Stimulated activated CD4-positive, alpha-beta T cell treated with anti-CD3 and anti-CD28 coated beads, Interleukin-15, amount 100 ng/mL, for 48 hours (primary cell): ENCODE results near the gene FZD2.
"Not testable (repeated sequence)": the region's sequence is repeated elsewhere in the genome, so short reads cannot be mapped to it uniquely, and the experiment has no call there.

ENCODE experiments used
- DNase-seq, 2 donors: peaks; one replicate each; pipeline ENCODE4 v3.0.0-alpha.2; 2020; ENCODE audit warnings: low read depth in 2 of 2

FZD2 gene

DNA sequence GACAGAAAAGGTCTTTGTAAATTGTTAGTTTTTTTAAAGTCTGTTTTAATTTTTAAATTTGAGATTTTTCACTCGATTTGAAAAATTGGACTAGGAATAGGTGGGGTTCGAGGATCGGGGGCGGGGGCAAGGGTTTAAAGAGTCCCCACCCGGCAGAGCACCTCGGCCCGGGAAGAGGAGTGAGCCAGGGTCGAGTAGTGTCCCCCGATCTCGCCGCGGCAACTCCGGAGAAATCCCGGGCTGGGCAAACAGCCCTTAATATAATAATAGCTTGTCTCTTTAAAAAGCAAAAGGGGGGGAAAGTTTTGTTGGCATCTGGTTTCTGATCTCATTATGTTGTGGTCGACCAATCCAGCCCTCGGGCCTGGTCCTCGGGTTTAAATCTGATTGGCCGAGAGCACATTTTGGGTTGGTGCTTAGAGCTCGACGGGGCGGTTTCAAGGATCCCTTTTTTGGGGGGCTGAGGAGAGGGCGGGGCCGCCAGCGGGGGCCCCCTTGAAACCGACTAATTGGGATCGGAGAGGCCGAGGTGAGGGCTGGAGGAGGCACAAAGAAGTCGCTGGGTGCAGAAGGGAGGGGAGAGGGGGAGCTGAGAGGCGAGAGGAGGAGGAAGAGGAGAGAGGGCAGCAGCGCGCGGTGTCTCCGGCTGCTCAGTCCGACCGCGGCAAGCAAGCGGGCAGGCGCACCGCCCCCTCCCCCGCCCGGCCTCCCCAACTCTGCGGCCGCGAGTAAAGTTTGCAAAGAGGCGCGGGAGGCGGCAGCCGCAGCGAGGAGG, at the start of gene FZD2:
Gene FZD2, plus strand, starts transcription at position 653 of the 775 bp plus-strand sequence. CDS start 205 bp downstream, outside the sequence.
- peak; percentile 8 to 14 for DNase-seq

DNA sequence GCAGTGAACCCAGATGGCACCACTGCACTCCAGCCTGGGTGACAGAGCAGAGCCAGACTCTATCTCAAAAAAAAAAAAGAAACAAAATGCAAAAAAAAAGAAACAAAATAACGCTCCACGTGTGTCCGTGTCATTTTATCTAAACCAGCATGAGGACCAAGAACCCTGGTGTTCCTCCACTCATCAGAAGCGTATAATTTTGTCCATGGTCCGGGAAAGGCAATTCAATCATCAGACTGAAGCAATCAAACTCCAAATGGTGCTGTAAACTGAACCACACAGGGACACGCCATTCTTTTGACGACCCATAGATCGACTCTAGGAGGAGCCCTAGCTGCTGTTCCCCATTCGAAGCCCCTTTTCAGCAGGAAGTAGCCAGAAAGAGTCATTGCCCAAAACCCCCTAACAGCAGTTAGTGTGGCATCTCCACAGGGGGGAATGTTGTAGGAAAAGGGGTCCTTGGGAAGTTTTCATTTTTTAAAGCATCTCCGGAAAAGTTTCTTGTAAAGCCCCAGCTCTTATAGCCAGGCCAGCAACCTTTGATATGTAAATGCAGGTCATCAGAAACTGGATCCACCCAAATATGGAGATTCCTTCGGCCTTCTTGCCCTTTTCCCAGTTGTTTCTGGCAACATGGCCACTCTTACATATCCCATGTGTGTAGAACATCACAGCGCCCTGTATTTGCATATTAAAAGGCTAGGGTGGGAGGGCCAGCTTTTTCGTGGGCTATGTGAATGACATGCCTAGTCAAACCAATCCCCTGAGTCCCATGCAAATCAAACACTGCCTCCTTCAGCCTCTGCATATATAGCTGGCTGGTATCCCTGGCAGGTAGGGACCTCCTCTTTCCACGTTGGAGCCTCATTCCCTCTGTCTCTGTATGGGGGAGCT, 45.8 kb upstream of the FZD2 start:
- DNase-seq, result not testable (repeated sequence)

GRCh38 chr17:44518032-44518431, 39.3 kb upstream of the FZD2 start:
- no peak for DNase-seq

GRCh38 chr17:44522883-44523671, 34.2 kb upstream of the FZD2 start:
- DNase-seq, result peak; percentile 54 to 68

- DNase-seq, result no peak
These were observed 33.7 kb upstream of the FZD2 start for GRCh38 chr17:44523672-44523972.

DNA sequence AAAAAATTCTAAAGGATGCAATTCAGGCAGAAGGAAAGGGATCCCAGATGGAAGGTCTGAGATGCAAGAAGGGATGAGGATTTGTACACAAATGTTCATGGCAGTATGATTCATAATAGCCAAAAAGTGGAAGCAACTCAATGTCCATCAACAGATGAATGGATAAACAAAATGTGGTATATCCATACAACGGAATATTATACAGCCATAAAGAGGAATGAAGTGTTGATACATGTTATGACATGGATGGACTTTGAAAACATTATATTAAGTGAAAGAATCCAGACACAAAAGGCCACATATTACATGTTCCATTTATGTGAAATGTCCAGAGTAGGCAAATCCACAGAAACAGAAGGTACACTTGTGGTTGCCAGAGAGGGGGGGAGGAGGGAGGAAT, 30.2 kb upstream of the FZD2 start:
- DNase-seq, result no peak

DNA sequence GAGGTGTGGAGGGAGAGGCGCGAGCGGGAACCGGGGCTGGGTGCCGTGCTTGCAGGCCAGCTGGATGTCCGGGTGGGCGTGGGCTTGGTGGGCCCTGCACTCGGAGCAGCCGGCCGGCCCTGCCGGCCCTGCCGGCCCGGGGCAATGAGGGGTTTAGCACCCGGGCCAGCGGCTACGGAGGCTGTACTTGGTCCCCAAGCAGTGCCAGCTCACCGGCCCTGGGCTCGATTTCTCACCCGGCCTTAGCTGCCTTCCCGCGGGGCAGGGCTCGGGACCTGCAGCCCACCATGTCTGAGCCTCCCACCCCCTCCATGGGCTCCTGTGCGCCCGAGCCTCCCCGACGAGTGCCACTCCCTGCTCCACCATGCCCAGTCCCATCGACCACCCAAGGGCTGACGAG, 29.3 kb upstream of the FZD2 start:
- no peak for DNase-seq

DNA sequence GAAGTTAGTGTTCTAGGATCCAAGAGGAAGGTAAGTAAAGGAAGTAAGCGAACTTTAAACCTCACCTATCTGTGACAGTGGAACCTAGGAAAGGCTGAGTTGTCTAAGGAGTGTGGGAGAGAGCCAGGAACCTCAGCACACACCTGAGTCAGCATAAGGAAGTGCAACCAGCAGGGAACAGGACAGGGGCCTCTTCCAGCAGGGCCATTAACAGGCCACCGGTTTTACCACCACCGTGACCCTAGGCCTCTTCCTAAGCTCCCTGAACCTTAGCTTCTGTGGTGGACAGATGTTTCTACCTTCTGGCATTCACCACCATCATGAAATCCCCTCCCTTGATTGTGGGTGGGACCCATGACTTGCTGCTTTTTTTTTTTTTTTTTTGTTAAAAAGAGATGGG, 27.4 kb upstream of the FZD2 start:
- no peak for DNase-seq

- no peak for DNase-seq
These were observed 26.3 kb upstream of the FZD2 start for GRCh38 chr17:44530896-44531418.

DNA sequence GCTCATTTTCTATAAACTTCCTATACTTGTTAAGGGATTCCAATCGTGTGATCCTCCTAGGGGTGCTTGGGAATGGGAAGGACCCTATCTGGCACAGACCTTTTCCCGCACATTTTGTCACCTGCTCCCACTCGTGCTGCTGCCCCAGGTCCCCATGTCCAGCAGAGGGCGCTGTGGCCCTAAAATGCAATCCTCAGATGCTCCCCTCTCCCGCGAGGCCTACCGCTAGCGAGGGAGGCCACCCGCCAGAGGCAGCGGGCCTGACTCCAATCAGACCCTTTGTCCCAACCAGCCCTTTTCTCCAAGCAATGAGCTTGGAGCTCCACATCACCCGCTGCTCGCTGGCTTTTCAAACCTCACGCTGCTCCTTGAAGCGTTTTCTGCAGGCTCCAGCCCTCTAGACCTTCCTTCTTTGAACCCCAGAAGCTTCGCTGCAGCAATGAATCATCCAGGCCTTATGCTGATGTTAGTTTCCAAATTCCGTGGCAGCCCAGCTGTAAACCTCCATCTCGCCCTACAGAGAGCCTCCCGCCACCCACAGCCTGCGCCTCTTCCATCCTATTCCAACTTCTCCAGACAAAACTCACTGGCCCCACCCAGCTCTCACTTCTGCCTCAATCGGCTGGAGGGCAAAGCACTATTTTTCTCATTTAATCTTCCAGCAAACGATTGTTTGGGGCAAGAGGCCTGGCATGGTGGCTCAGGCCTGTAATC, 23.6 kb upstream of the FZD2 start:
- DNase-seq, result peak; percentile 80 to 81

DNA sequence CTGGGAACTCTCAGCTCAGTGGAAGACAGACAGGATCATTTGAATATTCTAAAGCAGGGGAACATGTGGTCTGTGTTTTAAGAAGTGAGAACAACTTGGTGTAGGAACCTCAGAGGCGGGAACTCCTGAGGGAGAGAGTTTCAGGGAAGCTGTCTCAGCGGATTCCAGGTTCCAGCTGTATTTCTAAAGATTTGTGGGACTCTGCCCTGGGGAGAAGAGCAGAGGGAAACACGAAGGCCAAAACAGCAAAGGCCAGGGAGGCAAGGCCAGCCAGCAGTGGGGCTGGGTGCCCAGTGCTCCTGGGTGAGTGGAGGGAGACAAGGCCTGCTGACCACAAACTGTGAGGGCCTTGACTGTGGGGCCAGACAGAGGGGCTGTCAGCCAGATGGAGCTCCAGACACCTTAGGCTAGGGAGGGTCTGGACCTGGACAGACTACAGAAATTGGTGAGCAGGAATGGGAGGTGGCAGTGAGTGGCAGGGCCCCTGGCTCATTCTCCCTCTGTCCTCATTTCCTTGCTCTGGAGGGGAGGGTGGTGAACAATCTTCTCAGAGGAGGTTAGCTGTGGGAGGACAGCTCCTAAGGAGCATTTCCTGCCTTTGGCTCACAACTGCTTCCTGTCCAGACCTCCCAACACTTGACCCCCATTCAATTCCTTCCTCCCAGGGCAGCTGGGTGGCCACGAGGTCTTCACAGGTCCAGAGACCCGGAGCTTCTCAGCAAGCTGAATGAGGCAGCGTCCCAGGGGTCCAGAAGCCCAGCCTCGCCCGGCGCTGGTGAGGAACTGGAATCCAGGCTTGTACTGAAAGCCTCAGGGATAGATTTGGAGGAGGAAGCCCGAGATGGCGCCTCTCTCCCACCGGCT, 21.0 kb upstream of the FZD2 start:
- no peak for DNase-seq

- not testable (repeated sequence) for DNase-seq
These were observed 19.4 kb upstream of the FZD2 start for GRCh38 chr17:44537922-44538321.

- DNase-seq, result no peak
These were observed 17.6 kb upstream of the FZD2 start for GRCh38 chr17:44539673-44540072.

DNA sequence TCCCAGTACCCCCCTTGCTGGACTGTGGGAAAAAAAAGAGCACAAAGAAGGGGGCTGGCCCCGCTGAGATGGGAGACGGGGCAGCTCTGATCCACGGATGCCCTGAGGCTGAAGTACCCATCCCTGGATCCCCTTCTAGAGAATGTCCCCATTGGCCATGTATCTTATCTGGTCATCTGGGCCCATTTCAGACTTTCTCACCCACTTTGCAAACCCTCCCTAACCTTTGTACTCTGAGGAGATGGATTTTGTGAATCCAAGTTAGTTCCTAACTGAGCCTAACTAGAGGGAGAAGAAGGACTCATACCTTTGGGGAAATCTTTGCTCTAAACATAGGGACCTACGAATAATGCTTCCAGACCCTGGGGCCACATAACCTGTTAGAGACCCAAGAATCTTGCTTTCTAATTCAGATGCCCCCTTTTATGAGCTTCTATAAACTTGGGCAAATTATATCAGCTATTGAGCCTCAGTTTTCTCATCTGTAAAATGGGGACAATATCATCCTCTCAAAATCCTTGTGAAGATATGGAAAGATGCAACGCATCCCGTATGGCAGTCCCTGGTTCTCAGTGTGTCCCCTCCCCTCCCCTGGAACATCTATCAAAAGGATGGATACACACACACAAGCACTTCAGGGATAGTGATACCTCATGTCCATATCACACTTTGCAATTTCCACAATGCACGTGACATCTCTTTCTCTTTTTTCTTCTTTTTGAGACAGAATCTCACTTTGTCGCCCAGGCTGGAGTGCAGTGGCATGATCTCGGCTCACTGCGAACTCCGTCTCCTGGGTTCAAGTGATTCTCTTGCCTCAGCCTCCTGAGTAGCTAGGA, 16.8 kb upstream of the FZD2 start:
- DNase-seq, result no peak

- no peak for DNase-seq
These were observed 15.3 kb upstream of the FZD2 start for GRCh38 chr17:44541884-44542581.

DNA sequence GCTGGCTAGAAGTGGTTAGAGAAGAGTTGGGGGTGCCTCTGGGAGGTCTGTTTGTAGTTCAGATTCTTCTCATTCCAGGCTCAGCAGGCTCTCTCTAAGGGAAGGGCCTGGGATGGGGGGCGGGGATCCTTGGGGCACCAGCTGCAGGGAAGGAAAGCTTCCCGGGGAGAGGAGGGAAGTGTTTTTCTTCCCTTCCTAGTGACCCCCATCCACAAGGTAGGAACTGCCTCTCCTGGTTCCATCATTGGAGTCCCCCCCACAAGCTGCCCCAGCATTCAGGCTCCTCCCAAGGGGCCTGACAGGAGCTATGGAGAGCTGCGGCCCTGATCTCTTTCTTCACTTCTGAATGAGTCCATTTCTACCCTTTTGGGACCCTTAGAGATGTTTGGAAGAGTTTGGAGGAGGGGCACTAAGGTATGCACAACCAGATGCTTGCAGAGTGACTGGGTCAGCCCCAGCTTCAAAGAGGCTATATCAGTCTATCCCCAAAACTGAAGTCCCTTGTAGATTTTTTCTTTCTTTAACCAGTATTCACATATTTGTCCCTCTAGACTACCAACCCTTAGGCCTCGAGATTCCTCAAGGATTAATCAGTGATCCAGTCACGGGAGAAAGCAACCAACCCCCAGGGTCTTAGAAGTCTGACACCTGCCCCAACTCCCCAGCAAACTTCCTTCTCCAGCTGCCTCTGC, 13.9 kb upstream of the FZD2 start:
- DNase-seq, result no peak

DNA sequence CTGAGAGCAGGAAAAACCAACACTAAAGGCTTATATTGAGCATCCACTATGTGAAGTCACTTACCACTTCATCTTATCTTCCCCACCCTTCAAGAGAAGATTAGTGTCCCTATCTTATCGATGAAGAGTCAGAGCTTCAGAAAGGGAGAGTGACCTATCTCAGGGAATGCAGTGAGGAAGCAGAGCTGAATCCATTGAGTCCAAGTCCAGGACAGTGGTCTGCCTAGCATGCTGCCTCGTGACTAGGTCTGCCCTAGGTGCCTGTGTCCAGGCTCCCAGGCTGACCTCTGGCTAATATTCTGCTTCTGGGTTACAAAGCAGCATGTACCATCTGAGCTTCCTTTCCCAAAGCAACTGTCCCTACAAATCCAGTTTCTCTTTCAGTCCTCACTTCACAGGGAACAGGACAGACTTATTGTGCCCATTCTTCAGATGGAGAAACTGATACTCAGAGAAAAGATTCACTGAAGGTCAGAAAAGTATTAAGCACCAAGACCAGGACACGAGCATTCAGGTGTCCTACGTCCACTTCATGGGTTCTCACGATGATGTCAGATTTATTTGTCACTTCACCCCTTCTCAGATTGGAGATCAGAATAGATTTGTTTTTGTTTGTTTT, 13.3 kb upstream of the FZD2 start:
- DNase-seq, result no peak
